Ovary (tissue), 3 donors: ENCODE results near the gene ZNF587B.

Experiments
- EP300 ChIP-seq: sonication (generic); formaldehyde crosslinking; IDR thresholded peaks from one replicate; pipeline ENCODE4 v1.6.1; 2017; ENCODE audit warnings: antibody characterized with exemption
- POLR2A ChIP-seq: fragments of 450-650 bp; IDR thresholded peaks from one replicate; pipeline ENCODE4 v1.6.1; 2017; ENCODE audit warnings: antibody characterized with exemption, mild to moderate bottlenecking, moderate library complexity
- TF ChIP-seq, protein P1 (sequence below), 3 donors: fragments of 450-650 bp in 2 of 3; fragments of 200-600 bp in 1 of 3; IDR thresholded peaks; one replicate each; pipeline versions ENCODE4 v1.5.1 to v1.8.0; 2016 to 2022; ENCODE audit warnings: antibody characterized with exemption in 3 of 3, mild to moderate bottlenecking in 1 of 3
- donor health status: DM: no; HTN: no; CAD: no.

DNA sequence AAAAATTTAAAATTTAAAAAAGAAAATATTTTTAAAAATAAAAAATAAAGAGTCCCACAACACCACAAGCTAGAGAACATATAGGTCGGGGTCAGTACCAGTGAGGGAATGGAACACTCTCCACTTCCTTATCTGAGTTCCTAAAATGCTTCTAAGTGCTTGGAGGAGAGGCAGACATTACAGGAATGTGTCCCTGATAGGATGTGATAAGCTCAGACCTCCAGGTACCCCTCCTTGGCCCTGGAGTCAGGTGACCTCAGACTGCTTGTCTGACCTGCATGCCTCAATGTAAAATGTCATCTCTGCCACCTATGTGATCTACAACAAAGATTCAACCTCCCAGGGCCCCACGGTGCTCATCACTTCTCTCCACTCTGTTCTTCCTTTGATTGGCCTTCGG, 55.9 kb downstream of the ZNF587B start:
- TF ChIP-seq, protein P1, sequence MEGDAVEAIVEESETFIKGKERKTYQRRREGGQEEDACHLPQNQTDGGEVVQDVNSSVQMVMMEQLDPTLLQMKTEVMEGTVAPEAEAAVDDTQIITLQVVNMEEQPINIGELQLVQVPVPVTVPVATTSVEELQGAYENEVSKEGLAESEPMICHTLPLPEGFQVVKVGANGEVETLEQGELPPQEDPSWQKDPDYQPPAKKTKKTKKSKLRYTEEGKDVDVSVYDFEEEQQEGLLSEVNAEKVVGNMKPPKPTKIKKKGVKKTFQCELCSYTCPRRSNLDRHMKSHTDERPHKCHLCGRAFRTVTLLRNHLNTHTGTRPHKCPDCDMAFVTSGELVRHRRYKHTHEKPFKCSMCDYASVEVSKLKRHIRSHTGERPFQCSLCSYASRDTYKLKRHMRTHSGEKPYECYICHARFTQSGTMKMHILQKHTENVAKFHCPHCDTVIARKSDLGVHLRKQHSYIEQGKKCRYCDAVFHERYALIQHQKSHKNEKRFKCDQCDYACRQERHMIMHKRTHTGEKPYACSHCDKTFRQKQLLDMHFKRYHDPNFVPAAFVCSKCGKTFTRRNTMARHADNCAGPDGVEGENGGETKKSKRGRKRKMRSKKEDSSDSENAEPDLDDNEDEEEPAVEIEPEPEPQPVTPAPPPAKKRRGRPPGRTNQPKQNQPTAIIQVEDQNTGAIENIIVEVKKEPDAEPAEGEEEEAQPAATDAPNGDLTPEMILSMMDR (IDR thresholded peaks at IDR 0.05): no peak
- TF ChIP-seq POLR2A (no peak), EP300 (no peak)
